ENCODE results near the gene HTR4.

DNA sequence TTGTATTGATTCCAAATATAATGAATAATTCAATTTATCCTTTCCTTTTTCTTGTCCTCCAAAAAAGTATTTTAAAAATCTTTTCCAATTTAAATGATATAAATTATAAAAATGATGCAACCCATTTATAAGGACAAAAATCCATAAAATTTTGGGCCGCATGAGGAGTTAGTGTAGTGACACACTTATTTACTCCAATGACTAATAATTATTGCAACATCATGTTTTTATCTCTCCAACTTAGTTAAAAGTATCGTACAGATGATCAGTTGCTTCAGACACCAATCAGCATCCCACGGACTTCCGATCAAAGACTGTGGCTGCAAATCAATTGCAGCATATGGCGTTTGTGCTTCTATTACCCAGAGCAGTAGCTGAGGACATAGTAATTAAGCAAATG, 58.6 kb downstream of the HTR4 start:
- TF ChIP-seq POLR2A (IDR thresholded peaks at IDR 0.05; ENCODE audit: low read depth, low read length): no peak
- no peak for TF ChIP-seq FOS (IDR thresholded peaks at IDR 0.05; ENCODE audit: borderline replicate concordance, insufficient read depth, low read length)
- TF ChIP-seq, protein P1, sequence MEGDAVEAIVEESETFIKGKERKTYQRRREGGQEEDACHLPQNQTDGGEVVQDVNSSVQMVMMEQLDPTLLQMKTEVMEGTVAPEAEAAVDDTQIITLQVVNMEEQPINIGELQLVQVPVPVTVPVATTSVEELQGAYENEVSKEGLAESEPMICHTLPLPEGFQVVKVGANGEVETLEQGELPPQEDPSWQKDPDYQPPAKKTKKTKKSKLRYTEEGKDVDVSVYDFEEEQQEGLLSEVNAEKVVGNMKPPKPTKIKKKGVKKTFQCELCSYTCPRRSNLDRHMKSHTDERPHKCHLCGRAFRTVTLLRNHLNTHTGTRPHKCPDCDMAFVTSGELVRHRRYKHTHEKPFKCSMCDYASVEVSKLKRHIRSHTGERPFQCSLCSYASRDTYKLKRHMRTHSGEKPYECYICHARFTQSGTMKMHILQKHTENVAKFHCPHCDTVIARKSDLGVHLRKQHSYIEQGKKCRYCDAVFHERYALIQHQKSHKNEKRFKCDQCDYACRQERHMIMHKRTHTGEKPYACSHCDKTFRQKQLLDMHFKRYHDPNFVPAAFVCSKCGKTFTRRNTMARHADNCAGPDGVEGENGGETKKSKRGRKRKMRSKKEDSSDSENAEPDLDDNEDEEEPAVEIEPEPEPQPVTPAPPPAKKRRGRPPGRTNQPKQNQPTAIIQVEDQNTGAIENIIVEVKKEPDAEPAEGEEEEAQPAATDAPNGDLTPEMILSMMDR (IDR thresholded peaks at IDR 0.05; ENCODE audit: extremely low read depth in 1 of 2, insufficient read depth in 1 of 2, low read depth in 1 of 2, low read length in 2 of 2): no peak
- no peak for TF ChIP-seq EZH2 (IDR thresholded peaks at IDR 0.05; ENCODE audit: borderline replicate concordance, low read depth, low read length, severe bottlenecking)
